ENCODE results near the gene DNAJC12.
"Not testable (repeated sequence)": the region's sequence is repeated elsewhere in the genome, so short reads cannot be mapped to it uniquely, and the experiment has no call there.

The DNAJC12 gene

DNA sequence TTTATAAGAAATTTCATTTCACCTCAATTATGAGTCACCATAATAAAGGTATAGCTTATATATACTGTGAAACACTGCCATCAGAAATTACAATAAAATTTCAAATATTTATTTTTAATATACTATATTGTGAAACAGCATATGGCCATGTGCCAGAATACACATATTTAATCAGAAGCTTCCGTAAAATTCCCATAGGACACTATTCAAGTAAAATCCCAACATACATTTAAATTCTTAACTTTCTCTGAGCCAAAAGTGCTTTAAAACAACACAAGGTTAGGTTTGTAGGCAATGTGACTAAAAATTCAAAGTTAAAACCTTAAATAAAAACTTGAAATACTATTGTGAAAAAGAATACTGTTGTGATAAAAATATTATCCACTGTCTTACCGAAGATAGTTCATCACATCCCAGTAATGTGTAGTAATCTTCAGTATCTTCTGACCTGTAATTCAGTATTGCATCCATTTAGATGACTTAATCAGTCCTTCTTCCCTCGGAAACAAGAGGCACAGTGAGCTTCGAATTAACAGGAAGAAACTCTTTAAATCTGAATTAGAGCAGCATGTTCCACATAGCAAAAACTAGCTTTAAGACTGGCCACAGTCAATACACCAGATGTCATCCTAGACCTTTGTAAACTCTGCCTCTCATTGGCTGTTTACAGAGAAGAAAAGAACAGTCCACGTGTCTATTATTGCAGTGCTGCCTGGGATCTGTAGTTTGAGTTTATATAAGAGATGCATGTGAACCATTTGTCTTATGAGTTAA lies at the start of gene DNAJC12:
Gene DNAJC12 (minus strand): TSS at position 648 of the 774 bp plus-strand sequence. CDS start 177 bp downstream, at position 471.
- Mint-ChIP-seq H3K4me3 (peak within 1 kb of the TSS; percentile 25), H3K9me3 (no peaks in the 10 kb centered on the region), H3K4me1 (no peaks in the 10 kb centered on the region), H3K27ac (no peak within 1 kb of the TSS), H3K36me3 (no peaks in the 10 kb centered on the region)
- no peak for DNase-seq (ENCODE audit: low spot score in 2 of 2)
- ATAC-seq: peak; percentile 79

DNA sequence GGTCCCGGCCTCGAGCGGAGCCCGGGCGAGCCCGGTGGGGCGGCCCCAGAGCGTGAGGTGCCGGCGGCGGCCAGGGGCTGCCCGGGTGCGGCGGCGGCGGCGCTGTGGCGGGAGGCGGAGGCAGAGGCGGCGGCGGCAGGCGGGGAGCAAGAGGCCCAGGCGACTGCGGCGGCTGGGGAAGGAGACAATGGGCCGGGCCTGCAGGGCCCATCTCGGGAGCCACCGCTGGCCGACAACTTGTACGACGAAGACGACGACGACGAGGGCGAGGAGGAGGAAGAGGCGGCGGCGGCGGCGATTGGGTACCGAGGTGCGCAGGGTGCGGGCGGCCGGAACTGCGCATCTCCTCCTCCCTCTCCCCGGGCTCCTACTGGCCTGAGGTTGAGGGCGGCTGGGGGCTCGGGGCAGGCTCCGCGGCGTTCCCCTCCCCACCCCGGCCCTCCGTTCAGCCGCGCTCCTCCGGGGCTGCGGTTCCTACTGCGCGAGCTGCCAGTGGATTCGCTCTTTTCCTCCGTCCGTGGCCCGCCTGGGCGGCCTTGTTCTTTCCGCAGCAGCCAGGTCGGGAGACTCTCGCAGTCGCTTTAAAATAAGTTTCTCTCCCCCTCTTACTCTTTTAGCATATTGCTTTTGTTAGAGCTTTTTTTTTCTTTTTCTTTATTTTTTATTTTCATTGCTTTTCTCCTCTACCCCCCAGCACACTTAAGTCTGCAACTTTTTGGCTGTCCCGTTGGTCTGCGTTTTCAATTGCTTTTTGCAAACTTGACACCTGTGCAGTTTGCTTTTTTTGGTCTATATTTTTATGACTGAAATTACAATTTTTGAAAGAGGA lies 47.1 kb upstream of the DNAJC12 start:
- H3K4me3 Mint-ChIP-seq: peak overlapping the region; percentile 88
- peak; percentile 84 for ATAC-seq
- peak; percentile 58 to 89 for DNase-seq (ENCODE audit: low spot score in 2 of 2)
- H3K27ac Mint-ChIP-seq: peak overlapping the region; percentile 93
- H3K36me3 Mint-ChIP-seq: peaks cover 57% of the 10 kb centered on the region
- H3K4me1 Mint-ChIP-seq: peaks cover 22% of the 10 kb centered on the region
- H3K9me3 Mint-ChIP-seq: no peaks in the 10 kb centered on the region

DNA sequence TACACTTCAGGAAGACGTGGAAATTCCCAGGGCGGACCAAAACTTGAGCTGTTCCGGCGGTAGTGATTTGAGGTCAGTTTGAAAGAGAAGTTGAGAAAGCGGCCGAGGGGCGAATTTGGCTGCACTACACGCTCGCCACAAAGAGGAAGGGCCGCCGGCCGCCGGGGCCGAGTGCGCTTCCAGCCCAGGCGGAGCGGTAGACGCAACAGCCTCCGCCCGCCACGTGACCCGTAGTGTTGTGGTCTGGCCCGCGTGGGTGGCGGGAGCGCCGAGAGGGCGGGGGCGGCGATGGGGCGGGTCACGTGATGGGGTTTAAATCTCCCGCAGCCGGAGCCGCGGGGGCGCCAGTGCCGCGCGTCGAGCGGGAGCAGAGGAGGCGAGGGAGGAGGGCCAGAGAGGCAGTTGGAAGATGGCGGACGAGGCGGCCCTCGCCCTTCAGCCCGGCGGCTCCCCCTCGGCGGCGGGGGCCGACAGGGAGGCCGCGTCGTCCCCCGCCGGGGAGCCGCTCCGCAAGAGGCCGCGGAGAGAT lies 46.4 kb upstream of the DNAJC12 start, which contains the start of gene SIRT1:
Gene SIRT1 (plus strand): TSS at position 344 of the 529 bp plus-strand sequence. CDS start 66 bp downstream, at position 410.
- peak within 1 kb of the TSS; percentile 88 for H3K4me3 Mint-ChIP-seq
- no peaks in the 10 kb centered on the region for H3K9me3 Mint-ChIP-seq
- H3K36me3 Mint-ChIP-seq: peaks cover 50% of the 10 kb centered on the region
- ATAC-seq: peak; percentile 85
- peak; percentile 86 to 97 for DNase-seq (ENCODE audit: low spot score in 2 of 2)
- peaks cover 22% of the 10 kb centered on the region for H3K4me1 Mint-ChIP-seq
- H3K27ac Mint-ChIP-seq: peak within 1 kb of the TSS; percentile 93

DNA sequence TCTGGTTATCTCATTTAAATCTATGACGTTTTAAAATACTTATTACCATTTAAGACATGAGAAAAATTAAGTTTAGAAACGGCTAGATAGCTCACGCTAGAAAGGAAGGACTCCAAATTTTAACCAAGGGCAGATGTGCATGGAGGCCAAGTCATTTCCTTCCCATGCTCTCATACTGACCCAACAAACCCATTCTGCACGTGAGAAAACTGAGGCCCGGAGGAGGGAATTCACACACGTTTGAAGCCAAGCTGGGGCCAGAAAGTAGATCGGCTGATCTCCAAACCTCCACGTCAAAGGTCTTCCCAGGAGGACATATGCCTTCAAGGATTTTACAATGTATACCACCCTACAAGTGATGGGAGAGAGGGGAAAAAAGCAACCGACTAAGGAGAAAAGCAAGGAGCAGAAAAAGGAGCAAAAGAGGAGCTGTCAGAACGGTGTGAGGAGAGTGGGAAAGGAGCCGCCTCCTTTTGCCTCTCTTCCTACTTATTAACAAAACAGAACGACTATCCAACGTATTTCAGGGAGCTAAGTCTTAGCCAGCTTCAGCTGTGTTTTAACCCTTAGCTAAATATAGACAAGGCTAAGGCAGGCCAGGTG lies 45.8 kb upstream of the DNAJC12 start:
- Mint-ChIP-seq H3K36me3 (peaks cover 44% of the 10 kb centered on the region), H3K27ac (peak overlapping the region; percentile 93), H3K4me3 (peak overlapping the region; percentile 88), H3K9me3 (no peaks in the 10 kb centered on the region), H3K4me1 (peaks cover 22% of the 10 kb centered on the region)
- ATAC-seq (peak; percentile 16), DNase-seq (ENCODE audit: low spot score in 2 of 2) (peak in 1 of 2 donors; percentile 58)

DNA sequence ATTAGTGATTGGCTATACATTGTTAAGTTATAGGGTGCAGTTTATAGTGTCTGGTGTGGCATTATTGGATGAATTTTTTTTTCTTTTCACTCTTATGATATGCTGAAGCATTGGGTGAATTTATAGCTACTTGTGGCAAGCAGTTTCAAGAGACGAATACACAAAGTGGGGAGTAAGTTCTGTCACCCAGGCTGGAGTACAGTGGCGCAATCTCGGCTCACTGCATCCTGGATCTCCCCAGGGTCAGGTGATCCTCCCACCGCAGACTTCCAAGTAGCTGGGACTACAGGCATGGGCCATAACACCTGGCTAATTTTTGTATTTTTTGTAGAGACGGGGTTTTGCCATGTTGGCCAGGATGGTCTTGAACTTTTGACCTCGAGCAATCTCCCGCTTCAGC lies 40.1 kb upstream of the DNAJC12 start:
- Mint-ChIP-seq H3K36me3 (no peaks in the 10 kb centered on the region), H3K4me1 (no peaks in the 10 kb centered on the region), H3K4me3 (no peak overlapping the region), H3K27ac (no peak overlapping the region), H3K9me3 (no peaks in the 10 kb centered on the region)
- no peak for DNase-seq (ENCODE audit: low spot score in 2 of 2)
- ATAC-seq: no peak

DNA sequence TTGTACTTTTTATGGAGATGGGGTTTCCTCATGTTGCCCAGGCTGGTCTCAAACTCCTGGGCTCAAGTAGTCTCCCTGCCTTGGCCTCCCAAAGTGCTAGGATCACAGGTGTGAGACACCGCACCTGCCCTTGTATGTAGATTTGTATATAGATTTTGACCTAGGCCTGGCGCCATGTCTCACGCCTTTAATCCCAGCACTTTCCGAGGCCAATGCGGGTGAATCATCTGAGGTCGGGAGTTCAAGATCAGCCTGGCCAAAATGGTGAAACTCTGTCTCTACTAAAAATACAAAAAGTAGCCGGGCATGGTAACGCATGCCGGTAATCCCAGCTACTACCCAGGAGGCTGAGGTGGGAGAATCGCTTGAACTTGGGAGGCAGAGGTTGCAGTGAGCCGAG lies 39.4 kb upstream of the DNAJC12 start:
- ATAC-seq, H3K4me1 Mint-ChIP-seq, H3K9me3 Mint-ChIP-seq: not testable (repeated sequence)

DNA sequence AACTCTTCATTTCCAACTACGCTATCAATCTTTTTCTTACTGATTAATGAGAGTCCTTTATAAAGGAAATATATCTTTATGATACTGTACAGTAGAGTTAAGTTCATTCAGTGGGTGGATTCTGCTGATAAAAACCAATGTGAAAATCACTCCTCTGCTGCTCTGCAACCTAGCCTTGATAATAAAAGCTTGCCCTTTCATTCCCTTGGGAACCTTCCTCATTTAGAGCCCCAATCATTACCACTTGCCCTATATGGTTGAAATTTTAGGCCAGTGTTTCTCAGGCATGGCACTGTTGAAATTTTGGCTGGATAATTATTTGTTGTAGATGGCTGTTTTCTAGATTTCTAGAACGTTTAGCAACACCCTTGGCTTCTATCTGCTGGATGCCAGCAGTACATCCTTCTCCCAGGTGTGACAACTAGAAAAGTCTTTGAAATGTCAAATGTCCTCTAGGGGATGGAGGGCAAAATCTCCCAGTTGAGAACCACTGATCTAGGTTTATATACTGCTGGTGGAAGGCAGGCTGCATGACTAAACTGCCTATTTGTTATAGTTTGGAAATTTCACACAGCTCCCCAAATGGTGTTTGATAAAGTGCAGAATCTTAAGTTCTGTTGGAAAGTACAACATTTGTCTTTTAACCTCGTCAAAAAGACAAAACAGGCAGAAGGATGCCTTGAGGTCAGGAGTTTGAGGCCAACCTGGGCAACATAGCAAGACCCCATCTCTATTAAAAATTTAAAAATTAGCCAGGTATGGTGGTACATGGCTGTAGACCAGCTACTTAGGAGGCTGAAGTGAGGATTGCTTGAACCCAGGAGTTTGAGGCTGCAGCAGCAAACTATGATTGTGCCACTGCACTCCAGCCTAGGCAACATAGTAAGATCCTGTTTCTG lies 37.6 kb upstream of the DNAJC12 start:
- H3K4me3 Mint-ChIP-seq: no peak overlapping the region
- no peaks in the 10 kb centered on the region for H3K9me3 Mint-ChIP-seq
- DNase-seq (ENCODE audit: low spot score in 2 of 2): no peak
- no peaks in the 10 kb centered on the region for H3K4me1 Mint-ChIP-seq
- ATAC-seq: no peak
- no peaks in the 10 kb centered on the region for H3K36me3 Mint-ChIP-seq
- H3K27ac Mint-ChIP-seq: no peak overlapping the region

More for the DNA sequence above, 39.4 kb upstream of the DNAJC12 start:
- not testable (repeated sequence) for H3K4me3 Mint-ChIP-seq; H3K36me3 Mint-ChIP-seq; DNase-seq (ENCODE audit: low spot score in 2 of 2); H3K27ac Mint-ChIP-seq

DNA sequence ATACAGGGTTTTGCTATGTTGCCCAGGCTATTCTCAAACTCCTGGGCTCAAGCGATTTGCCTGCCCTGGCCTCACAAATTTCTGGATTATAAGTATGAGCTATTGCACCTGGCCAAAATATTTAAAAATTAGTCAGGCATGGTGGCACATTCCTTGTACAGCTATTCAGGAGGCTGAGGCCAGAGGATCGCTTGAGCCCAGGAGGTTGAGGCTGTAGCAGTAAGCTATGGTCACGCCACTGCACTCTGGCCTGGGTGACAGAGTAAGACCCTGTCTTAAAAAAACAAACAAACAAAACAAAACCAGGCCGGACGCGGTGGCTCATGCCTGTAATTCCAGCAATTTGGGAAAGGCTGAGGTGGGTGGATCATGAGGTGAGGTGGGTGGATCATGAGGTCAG lies 32.0 kb upstream of the DNAJC12 start:
- Mint-ChIP-seq H3K9me3 (no peaks in the 10 kb centered on the region), H3K36me3 (no peaks in the 10 kb centered on the region), H3K27ac (no peak overlapping the region), H3K4me1 (no peaks in the 10 kb centered on the region), H3K4me3 (no peak overlapping the region)
- no peak for DNase-seq (ENCODE audit: low spot score in 2 of 2)
- no peak for ATAC-seq

DNA sequence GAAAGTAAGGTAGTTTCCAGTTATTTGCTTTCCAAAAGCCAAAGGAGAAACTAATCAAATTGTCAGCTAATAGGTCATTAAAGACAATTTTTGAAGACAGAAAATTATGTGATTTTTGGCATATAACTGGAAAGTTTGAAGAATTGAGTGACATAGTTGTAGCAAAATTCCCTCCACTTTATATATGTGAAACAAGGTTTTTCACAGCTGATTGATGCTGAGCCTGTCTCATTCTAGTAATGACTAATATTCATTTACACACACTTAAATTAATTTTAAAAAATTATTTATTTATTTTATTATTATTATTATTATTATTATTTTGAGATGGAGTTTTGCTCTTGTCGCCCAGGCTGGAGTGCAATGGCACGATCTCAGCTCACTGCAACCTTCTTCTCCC lies 30.1 kb upstream of the DNAJC12 start:
- Mint-ChIP-seq H3K36me3 (no peaks in the 10 kb centered on the region), H3K9me3 (no peaks in the 10 kb centered on the region), H3K4me1 (no peaks in the 10 kb centered on the region), H3K27ac (no peak overlapping the region), H3K4me3 (no peak overlapping the region)
- no peak for DNase-seq (ENCODE audit: low spot score in 2 of 2)
- no peak for ATAC-seq

DNA sequence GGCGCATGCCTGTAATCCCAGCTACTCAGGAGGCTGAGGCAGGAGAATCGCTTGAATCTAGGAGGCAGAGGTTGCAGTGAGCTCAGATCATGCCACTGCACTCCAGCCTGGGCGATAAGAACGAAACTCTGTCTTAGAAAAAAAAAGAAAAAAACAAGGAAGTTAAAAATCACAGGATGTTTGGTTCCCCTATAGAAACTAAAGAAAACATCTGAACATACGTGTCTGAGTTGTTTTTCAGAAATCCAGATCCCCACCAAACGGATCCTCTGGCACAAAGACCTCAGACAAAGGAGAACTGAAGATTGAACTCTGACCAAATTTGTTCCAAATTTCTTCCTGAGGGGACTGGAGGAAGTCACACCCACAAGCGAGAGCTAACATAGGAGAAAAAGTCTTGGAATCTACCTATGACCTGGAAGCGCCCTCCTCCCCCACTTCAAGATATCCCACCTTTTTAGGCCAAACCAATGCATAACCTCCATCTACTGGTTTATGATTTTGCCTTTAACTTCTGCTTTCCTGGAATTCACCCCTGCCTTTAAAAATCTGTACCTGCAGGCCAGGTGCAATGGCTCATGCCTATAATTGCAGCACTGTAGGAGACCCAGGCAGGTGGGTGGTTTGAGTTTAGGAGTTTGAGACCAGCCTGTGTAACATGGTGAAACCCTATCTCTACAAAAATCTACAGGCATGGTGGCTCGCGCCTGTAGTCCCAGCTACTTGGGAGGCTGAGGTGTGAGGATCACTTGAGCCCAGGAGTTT lies 26.8 kb upstream of the DNAJC12 start:
- Mint-ChIP-seq H3K4me3 (no peak overlapping the region), H3K9me3 (no peaks in the 10 kb centered on the region), H3K27ac (no peak overlapping the region), H3K36me3 (no peaks in the 10 kb centered on the region), H3K4me1 (no peaks in the 10 kb centered on the region)
- DNase-seq (ENCODE audit: low spot score in 2 of 2): no peak
- no peak for ATAC-seq

DNA sequence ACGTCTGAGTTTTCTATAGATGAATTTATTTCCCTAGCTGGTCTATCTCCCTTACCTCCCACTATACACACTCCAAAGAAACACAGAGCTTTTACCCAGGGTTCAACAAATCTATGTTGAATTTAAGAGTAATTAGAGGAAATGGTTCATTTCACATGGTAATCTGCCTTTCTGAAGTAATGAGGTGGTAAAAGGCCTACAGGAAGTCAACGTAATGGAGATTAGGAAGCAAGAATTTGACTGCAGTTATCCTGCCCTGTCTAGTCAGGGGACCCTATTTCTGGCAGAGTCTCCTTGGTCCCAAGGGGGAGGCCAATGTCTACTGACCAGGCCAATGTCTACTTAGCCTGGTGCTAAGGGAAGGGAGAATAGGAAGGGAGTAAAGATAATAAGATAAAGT lies 25.1 kb upstream of the DNAJC12 start:
- DNase-seq (ENCODE audit: low spot score in 2 of 2) (no peak), ATAC-seq (no peak)

DNA sequence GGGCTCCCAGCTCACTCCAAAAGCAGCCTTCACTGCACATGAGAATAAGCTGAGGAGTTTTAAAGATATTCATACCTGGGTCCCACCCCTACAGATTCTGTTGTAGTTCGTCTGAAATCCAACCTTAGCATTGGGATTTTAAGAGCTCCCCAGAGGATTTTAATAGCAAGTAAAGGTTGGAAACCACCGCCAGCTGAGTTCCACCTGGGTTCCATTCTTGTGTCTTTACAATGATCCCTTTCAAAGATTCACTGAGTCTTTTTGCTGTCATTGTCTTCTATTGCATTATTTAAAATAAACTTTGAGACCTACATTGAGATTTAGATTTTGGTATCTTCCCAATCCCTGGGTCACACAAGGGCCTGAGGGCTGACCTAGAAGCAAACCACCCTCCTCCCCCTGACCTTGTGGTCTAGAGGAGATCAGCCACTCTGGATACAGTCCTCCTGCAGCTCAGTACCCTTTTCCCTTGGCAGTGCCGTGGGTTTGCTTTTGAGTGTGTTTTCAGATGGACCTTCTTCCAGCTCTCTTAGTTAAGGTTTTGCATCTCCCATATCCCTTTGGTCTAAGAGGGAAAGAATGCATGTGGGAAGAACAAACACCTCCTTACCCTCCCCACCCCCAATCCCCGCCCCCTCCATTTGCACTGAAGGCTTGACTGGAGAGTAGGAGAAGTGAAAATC lies 23.9 kb upstream of the DNAJC12 start:
- DNase-seq (ENCODE audit: low spot score in 2 of 2) (no peak), ATAC-seq (no peak)
- no peaks in the 10 kb centered on the region for H3K36me3 Mint-ChIP-seq
- no peak overlapping the region for H3K27ac Mint-ChIP-seq
- no peaks in the 10 kb centered on the region for H3K9me3 Mint-ChIP-seq
- no peaks in the 10 kb centered on the region for H3K4me1 Mint-ChIP-seq
- H3K4me3 Mint-ChIP-seq: no peak overlapping the region

More for the DNA sequence above, 25.1 kb upstream of the DNAJC12 start:
- no peaks in the 10 kb centered on the region for H3K9me3 Mint-ChIP-seq
- no peak overlapping the region for H3K4me3 Mint-ChIP-seq
- H3K4me1 Mint-ChIP-seq: no peaks in the 10 kb centered on the region
- H3K27ac Mint-ChIP-seq: no peak overlapping the region
- no peaks in the 10 kb centered on the region for H3K36me3 Mint-ChIP-seq

DNA sequence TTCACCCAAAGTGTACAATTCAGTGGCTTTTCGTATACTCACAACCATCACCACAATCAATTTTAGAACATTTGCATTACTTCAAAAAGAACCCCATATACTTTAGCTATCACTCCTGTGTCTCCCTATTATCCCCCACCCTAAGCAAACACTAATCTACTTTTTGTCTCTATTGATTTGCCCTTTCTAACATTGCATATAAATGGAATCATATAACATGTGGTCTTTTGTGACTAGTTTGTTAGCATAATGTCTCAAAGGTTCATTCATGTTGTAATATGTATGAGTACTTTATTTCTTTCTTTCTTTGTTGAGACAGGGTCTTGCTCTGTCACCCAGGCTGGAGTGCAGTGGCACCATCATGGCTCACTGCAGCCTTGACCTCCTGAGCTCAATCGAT lies 21.0 kb upstream of the DNAJC12 start:
- no peaks in the 10 kb centered on the region for H3K36me3 Mint-ChIP-seq
- no peaks in the 10 kb centered on the region for H3K9me3 Mint-ChIP-seq
- H3K4me3 Mint-ChIP-seq: no peak overlapping the region
- no peak overlapping the region for H3K27ac Mint-ChIP-seq
- DNase-seq (ENCODE audit: low spot score in 2 of 2): no peak
- no peak for ATAC-seq
- H3K4me1 Mint-ChIP-seq: peaks cover 6% of the 10 kb centered on the region

All from stimulated activated effector memory CD8-positive, alpha-beta T cell treated with anti-CD3 and anti-CD28 coated beads, Interleukin-12 subunit alpha, Interleukin-12 subunit beta, amount 100 ng/mL, for 72 hours (primary cell).